GM12892 (cell line): Measurements from ENCODE around the gene ZFP36.
A peak's percentile ranks its signal among the peaks of the same experiment; 100 is the strongest.

ENCODE experiments used
- DNase-seq: peaks from one replicate; pipeline ENCODE4 v3.0.0; 2011; ENCODE audit not compliant: insufficient read length
- FAIRE-seq: peaks from 2 replicates; lab custom pipeline; 2011; peaks lifted over from hg19 to GRCh38; lab: Jason Lieb, UNC
- POLR2A ChIP-seq: IDR thresholded peaks from 2 replicates; pipeline ENCODE4 v1.6.1; 2011; ENCODE audit warnings: low read depth, low read length, control low read depth
- POLR2AphosphoS5 ChIP-seq: IDR thresholded peaks from 2 replicates; pipeline ENCODE4 v1.6.1; 2011; ENCODE audit warnings: low read depth, low read length, control low read depth
- TAF1 ChIP-seq: IDR thresholded peaks from 2 replicates; pipeline ENCODE4 v1.6.1; 2011; ENCODE audit warnings: low read depth, mild to moderate bottlenecking, control low read depth, low read length, borderline replicate concordance

Gene ZFP36

GRCh38 chr19:39430675-39431593 lies 24.3 kb downstream of the ZFP36 start:
- peak; percentile 33 for TF ChIP-seq POLR2A
- TF ChIP-seq TAF1: no peak
- TF ChIP-seq POLR2AphosphoS5: peak; percentile 72
- FAIRE-seq (peak; percentile 71), DNase-seq (no peak)

DNA sequence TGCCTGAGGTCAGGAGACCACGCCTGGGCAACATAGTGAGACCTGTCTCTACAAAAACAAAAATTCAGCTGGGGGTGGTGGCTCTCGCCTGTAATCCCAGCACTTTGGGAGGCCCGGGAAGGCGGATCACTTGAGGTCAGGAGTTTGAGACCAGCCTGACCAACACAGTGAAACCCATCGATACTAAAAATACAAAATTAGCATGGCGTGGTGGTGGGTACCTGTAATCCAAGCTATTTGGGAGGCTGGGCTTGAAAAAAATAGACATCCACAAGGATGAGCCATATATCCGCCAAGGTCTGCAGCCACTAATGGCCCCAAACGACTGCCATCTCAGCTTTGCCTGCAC lies 26.0 kb downstream of the ZFP36 start:
- no peak for FAIRE-seq
- no peak for TF ChIP-seq TAF1
- TF ChIP-seq POLR2A: no peak; the same call in 1 of the 2 replicates
- no peak for TF ChIP-seq POLR2AphosphoS5

GRCh38 chr19:39433480-39434079 lies 26.9 kb downstream of the ZFP36 start:
- no peak for FAIRE-seq
- no peak for DNase-seq

More for the DNA sequence above, 26.0 kb downstream of the ZFP36 start:
- DNase-seq: no peak

DNA sequence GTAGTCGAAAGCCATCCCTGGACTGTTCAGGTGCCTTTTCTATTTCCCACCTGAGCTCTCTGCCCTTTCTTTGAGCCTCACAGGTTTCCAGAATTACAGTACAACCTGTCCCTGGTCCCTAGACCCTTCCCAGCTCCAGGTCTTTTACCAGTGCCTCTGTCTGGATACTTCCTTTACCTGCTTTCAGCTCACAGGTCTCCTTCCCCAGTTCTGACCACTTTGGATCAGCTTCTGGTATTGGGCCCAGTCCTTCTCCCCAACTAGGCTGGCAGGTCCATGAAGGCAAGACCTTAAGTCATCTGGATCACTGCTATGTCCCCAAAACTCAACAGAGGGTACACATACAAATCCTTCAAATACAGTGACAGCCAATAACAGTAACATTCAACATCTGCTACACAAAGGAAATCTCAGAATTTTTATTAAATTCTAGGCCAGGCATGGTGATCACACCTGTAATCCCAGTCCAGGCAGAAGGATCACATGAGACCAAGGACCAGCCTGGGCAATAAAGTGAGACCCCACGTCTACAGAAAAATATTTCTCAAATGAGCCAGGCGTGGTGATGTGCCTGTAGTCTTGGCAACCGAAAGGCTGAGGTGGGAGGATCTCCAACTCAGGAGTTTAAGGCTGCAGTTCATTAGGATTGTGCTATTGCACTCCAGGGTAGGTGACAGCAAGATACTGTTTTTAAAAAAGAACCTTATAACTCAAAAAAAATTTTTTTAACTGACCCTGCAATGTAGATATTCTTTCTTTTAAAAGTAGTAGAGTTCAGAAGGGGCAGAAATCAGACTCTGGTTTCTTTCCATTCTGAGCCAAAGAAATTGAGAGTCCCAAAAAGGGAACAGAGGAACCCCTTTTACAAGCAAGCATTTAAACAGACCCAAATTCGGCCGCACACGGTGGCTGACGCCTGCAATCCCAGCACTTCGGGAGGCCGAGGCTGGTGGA lies 27.8 kb downstream of the ZFP36 start:
- no peak for FAIRE-seq

More at GRCh38 chr19:39433480-39434079, 26.9 kb downstream of the ZFP36 start:
- TF ChIP-seq POLR2AphosphoS5: peak; percentile 67
- TF ChIP-seq TAF1: no peak
- TF ChIP-seq POLR2A: 0 out of 2 replicates have a peak, but pooled peaks have one; percentile 30

DNA sequence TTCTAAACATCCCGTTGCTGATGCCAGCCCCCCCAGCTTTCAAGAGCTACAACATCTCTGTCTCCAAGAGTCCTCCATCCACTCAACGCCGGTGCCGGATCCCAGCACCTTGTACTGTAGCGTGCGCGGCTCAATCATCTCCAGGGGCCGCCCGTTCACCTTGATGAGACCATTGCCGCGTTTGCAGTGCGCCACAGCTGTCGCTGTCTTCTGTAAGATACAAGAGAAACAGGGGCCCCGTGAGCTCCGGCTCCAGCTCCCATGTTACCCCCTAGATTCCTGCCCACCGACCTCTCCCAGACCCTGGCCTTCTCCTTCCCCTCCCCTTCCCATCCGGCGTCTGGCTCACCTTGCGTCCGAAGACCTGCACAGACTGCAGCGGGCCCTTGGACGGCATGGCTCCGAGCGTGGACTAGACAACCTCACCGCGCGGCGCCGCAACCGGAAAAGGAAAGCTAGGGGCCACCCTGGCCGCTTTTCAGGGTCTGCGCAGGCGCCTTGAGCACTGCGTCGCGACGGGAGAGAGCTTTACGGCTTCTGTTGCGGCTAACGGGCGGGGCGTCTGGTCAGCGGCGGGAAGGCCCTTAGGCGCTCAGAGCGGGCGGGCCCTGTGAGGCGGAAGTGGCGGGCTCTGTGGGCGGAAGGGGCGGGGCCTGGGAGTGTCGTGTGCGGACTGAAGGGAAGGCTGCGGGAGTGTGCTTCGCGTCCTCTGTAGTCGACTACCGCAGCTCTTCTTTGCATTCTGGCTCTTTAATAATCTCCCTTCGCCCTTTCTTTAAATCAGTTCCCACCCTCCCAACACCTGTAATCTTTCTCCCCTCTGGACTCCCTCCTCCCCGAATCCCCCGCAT lies 29.1 kb downstream of the ZFP36 start, which contains the start of gene RPS16:
TSS of gene RPS16 (minus strand) at position 451 of the 851 bp plus-strand sequence. CDS start at position 397, 54 bp downstream.
- FAIRE-seq (peak; percentile 92), DNase-seq (peak; percentile 88)
- TF ChIP-seq POLR2AphosphoS5 (peak; percentile 100), POLR2A (peak; percentile 100), TAF1 (peak; percentile 99)

More for the DNA sequence above, 27.8 kb downstream of the ZFP36 start:
- TF ChIP-seq POLR2AphosphoS5: no peak
- peak; percentile 13; the same call in 1 of the 2 replicates for TF ChIP-seq POLR2A
- DNase-seq: no peak

GRCh38 chr19:39436350-39436716 lies 29.7 kb downstream of the ZFP36 start:
- FAIRE-seq (no peak), DNase-seq (no peak)
- no peak for TF ChIP-seq POLR2A
- no peak for TF ChIP-seq TAF1
- TF ChIP-seq POLR2AphosphoS5: no peak

DNA sequence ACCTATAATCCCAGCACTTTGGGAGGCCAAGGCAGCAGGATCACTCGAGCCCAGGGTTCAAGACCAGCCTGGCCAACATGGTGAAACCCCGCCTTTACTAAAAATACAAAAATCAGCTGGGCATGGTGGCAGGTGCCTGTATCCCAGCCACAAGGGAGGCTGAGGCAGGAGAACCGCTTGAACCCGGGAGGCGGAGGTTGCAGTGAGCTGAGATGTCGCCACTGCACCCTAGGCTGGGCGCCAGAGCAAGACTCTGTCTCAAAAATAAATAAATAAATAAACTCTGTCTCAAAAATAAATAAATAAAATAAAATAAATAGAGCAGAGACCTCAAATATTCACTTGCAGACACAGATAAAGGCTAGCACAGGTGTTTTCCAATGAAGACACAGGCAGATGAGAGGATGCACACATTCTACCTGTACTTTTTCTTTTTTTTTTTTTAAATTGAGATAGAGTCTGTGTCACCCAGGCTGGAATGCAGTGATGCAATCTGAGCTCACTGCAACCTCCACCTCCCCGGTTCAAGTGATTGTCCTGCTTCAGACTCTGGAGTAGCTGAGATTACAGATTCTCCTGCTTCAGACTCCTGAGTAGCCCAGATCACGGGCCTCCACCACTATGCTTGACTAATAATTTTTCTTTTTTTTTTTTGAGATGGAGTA lies 31.8 kb downstream of the ZFP36 start:
- DNase-seq (no peak), FAIRE-seq (no peak)
- no peak for TF ChIP-seq TAF1
- no peak for TF ChIP-seq POLR2AphosphoS5
- no peak for TF ChIP-seq POLR2A

DNA sequence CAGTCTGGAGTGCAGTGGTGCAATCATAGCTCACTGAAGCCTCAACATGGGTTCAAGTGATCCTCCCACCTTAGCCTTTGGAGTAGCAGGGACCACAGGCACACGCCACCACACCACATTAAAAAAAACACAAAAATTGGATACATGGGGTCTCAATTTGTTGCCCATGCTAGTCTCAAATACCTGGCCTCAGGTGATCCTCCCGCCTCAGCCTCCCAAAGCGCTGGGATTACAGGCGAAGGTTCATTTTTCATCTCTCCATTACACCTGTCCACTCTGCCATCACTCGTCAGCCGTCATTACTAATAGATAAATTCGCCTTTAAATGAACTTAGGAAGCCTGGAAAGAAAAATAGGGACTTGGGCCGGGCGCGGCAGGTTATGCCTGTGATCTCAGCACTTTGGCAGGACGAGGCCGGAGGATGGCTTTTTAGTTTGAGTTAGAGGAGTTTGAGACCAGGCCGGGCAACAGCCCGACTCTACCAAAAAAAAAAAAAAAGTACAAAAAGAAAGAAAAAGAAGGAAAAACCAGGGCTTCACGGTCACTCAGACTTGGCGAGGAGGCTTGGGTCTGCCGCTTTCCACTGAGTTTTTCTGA lies 38.0 kb downstream of the ZFP36 start:
- no peak for TF ChIP-seq POLR2AphosphoS5
- FAIRE-seq (no peak), DNase-seq (no peak)
